Suprapubic skin (tissue), 4 donors: ENCODE data around the gene ERC2.

ENCODE experiments used
- CTCF ChIP-seq, 2 donors: fragments of 200-600 bp in 1 of 2; fragments of 450-650 bp in 1 of 2; sonication (generic) in 1 of 2; IDR thresholded peaks; one replicate each; pipeline ENCODE4 v1.5.1; 2016 to 2019; ENCODE audit warnings: antibody characterized with exemption in 2 of 2, mild to moderate bottlenecking in 1 of 2, moderate library complexity in 1 of 2
- EP300 ChIP-seq: sonication (generic); formaldehyde crosslinking; IDR thresholded peaks from one replicate; pipeline ENCODE4 v1.6.1; 2017; ENCODE audit warnings: antibody characterized with exemption
- POLR2A ChIP-seq, 2 donors: fragments of 450-650 bp; IDR thresholded peaks; one replicate each; pipeline ENCODE4 v1.6.1; 2017; ENCODE audit warnings: antibody characterized with exemption in 2 of 2, mild to moderate bottlenecking in 2 of 2, moderate library complexity in 2 of 2
- POLR2AphosphoS5 ChIP-seq, 3 donors: sonication (generic); formaldehyde crosslinking; IDR thresholded peaks; one replicate each; pipeline ENCODE4 v1.6.1; 2017; ENCODE audit warnings: antibody characterized with exemption in 3 of 3

GRCh38 chr3:55467099-55467498, 1001.2 kb downstream of the ERC2 start:
- TF ChIP-seq POLR2AphosphoS5 (IDR thresholded peaks at IDR 0.05) (no peak), CTCF (IDR thresholded peaks at IDR 0.05) (no peak), POLR2A (IDR thresholded peaks at IDR 0.05) (no peak), EP300 (no peak)
